Chondrocyte (in vitro differentiated cells): ENCODE data around the gene MAST3. TPM values are rescaled to one million over a fixed set of nuclear protein-coding genes. Genes with fewer than 3 reads are reported as not detected.

Experiments used
- DNase-seq: peaks from one replicate; pipeline ENCODE4 v3.0.0; 2021; ENCODE audit warnings: mixed read lengths, low spot score
- H3K27ac Mint-ChIP-seq: one replicate; pipeline ENCODE4 v1.8.0; 2021; ENCODE audit warnings: mild to moderate bottlenecking, moderate library complexity, mixed read lengths; ENCODE audit not compliant: unreplicated experiment
- H3K27me3 Mint-ChIP-seq: 2 replicates; pipeline ENCODE4 v1.8.0; 2021; ENCODE audit warnings: low read depth, mixed read lengths
- H3K36me3 Mint-ChIP-seq: 2 replicates; pipeline ENCODE4 v1.8.0; 2021; ENCODE audit warnings: low read depth, mixed read lengths
- H3K4me1 Mint-ChIP-seq: 2 replicates; pipeline ENCODE4 v1.8.0; 2021; ENCODE audit warnings: low read depth, mild to moderate bottlenecking, mixed read lengths
- H3K4me3 Mint-ChIP-seq: one replicate; pipeline ENCODE4 v1.8.0; 2021; ENCODE audit warnings: mild to moderate bottlenecking, moderate library complexity, mixed read lengths; ENCODE audit not compliant: unreplicated experiment
- H3K9me3 Mint-ChIP-seq: 2 replicates; pipeline ENCODE4 v1.8.0; 2021; ENCODE audit warnings: low read depth, mixed read lengths
- CTCF ChIP-seq: fragments of 200-600 bp; sonication (generic); IDR thresholded peaks from 2 replicates; pipeline ENCODE4 v1.5.0; 2021; ENCODE audit warnings: antibody characterized with exemption, mild to moderate bottlenecking, moderate library complexity
- total RNA-seq: library from RNA; stranded (reverse); gene quantifications from 3 replicates; pipeline ENCODE4 v1.2.1, GENCODE V29; 2021

The MAST3 gene
- total RNA-seq, 1 donor from 2014 or later: 10.1 TPM

GRCh38 chr19:18121166-18121565 lies 23.6 kb downstream of the MAST3 start:
- Mint-ChIP-seq H3K9me3 (no peaks in the 10 kb centered on the region), H3K4me3 (no peak overlapping the region), H3K27ac (no peak overlapping the region), H3K36me3 (peaks cover 7% of the 10 kb centered on the region), H3K27me3 (no peaks in the 10 kb centered on the region), H3K4me1 (peaks cover 15% of the 10 kb centered on the region)
- TF ChIP-seq CTCF: no peak
- no peak for DNase-seq

GRCh38 chr19:18122424-18122823 lies 24.8 kb downstream of the MAST3 start:
- Mint-ChIP-seq H3K4me1 (peaks cover 12% of the 10 kb centered on the region), H3K36me3 (peaks cover 8% of the 10 kb centered on the region), H3K27ac (no peak overlapping the region), H3K27me3 (no peaks in the 10 kb centered on the region), H3K4me3 (no peak overlapping the region), H3K9me3 (no peaks in the 10 kb centered on the region)
- no peak for TF ChIP-seq CTCF
- DNase-seq: no peak

- H3K9me3 Mint-ChIP-seq: no peaks in the 10 kb centered on the region
- DNase-seq: no peak
- TF ChIP-seq CTCF: no peak
- H3K4me1 Mint-ChIP-seq: peaks cover 9% of the 10 kb centered on the region
- no peak overlapping the region for H3K4me3 Mint-ChIP-seq
- no peaks in the 10 kb centered on the region for H3K27me3 Mint-ChIP-seq
- H3K27ac Mint-ChIP-seq: no peak overlapping the region
- H3K36me3 Mint-ChIP-seq: peaks cover 8% of the 10 kb centered on the region
These were observed 25.6 kb downstream of the MAST3 start for GRCh38 chr19:18122860-18123795.

- no peak for TF ChIP-seq CTCF
- H3K27me3 Mint-ChIP-seq: no peaks in the 10 kb centered on the region
- no peak overlapping the region for H3K4me3 Mint-ChIP-seq
- H3K9me3 Mint-ChIP-seq: no peaks in the 10 kb centered on the region
- peaks cover 4% of the 10 kb centered on the region for H3K4me1 Mint-ChIP-seq
- H3K27ac Mint-ChIP-seq: no peak overlapping the region
- peaks cover 11% of the 10 kb centered on the region for H3K36me3 Mint-ChIP-seq
- DNase-seq: no peak
These were observed 26.2 kb downstream of the MAST3 start for GRCh38 chr19:18123819-18124218.

- peaks cover 13% of the 10 kb centered on the region for H3K36me3 Mint-ChIP-seq
- H3K27ac Mint-ChIP-seq: no peak overlapping the region
- no peaks in the 10 kb centered on the region for H3K27me3 Mint-ChIP-seq
- TF ChIP-seq CTCF: no peak
- no peak overlapping the region for H3K4me3 Mint-ChIP-seq
- no peaks in the 10 kb centered on the region for H3K4me1 Mint-ChIP-seq
- H3K9me3 Mint-ChIP-seq: no peaks in the 10 kb centered on the region
- no peak for DNase-seq
These were observed 28.5 kb downstream of the MAST3 start for GRCh38 chr19:18126097-18126496.
